NCI-H510A (cell line): Measurements from ENCODE around the gene CYB5D1.
A peak's percentile ranks its signal among the peaks of the same experiment; 100 is the strongest.

Experiments
- DNase-seq: peaks from one replicate; lab custom pipeline; 2025; lab: John Stamatoyannopoulos, UW

Gene CYB5D1

GRCh38 chr17:7886227-7887037 lies 28.6 kb downstream of the CYB5D1 start:
- DNase-seq, result no peak

GRCh38 chr17:7887038-7887481 lies 29.3 kb downstream of the CYB5D1 start:
- no peak for DNase-seq

GRCh38 chr17:7887482-7888183 lies 29.8 kb downstream of the CYB5D1 start:
- DNase-seq, result peak; percentile 84

- peak; percentile 69 for DNase-seq
These were observed 30.5 kb downstream of the CYB5D1 start, which contains the start of gene CHD3 for GRCh38 chr17:7888184-7888920. Gene CHD3, plus strand, starts transcription at chr17:7888789. Its CDS starts 212 bp downstream, at chr17:7889001.

GRCh38 chr17:7889166-7889955 lies 31.6 kb downstream of the CYB5D1 start:
- peak; percentile 96 for DNase-seq

- DNase-seq, result no peak
These were observed 35.5 kb downstream of the CYB5D1 start for GRCh38 chr17:7893187-7893880.

- no peak for DNase-seq
These were observed 36.4 kb downstream of the CYB5D1 start for GRCh38 chr17:7894226-7894625.

GRCh38 chr17:7894866-7895265 lies 37.1 kb downstream of the CYB5D1 start:
- no peak for DNase-seq

- DNase-seq, result no peak
These were observed 39.3 kb downstream of the CYB5D1 start for GRCh38 chr17:7897090-7897489.

GRCh38 chr17:7897773-7898172 lies 40.0 kb downstream of the CYB5D1 start:
- no peak for DNase-seq

GRCh38 chr17:7903154-7904103 lies 45.6 kb downstream of the CYB5D1 start:
- no peak for DNase-seq

GRCh38 chr17:7909089-7909488 lies 51.3 kb downstream of the CYB5D1 start:
- no peak for DNase-seq

GRCh38 chr17:7910281-7910680 lies 52.5 kb downstream of the CYB5D1 start:
- no peak for DNase-seq

GRCh38 chr17:7910711-7911110 lies 52.9 kb downstream of the CYB5D1 start:
- no peak for DNase-seq

GRCh38 chr17:7911116-7911515 lies 53.3 kb downstream of the CYB5D1 start:
- DNase-seq, result no peak
